AG20443 (cell line): ENCODE data around the gene CAMSAP1.
A peak's percentile ranks its signal among the peaks of the same experiment; 100 is the strongest.

Experiments used
- DNase-seq: peaks from one replicate; pipeline ENCODE4 v3.0.0; 2012; ENCODE audit warnings: low spot score, mixed read lengths

CAMSAP1 gene

GRCh38 chr9:135939351-135940265 lies 32.3 kb upstream of the CAMSAP1 start:
- DNase-seq = no peak

- no peak for DNase-seq
Measured at GRCh38 chr9:135937521-135938489, 30.5 kb upstream of the CAMSAP1 start.

- DNase-seq = no peak
Measured at GRCh38 chr9:135933114-135933513, 25.8 kb upstream of the CAMSAP1 start.

- no peak for DNase-seq
Measured at GRCh38 chr9:135932656-135933055, 25.3 kb upstream of the CAMSAP1 start.

GRCh38 chr9:135931349-135931820 lies 24.0 kb upstream of the CAMSAP1 start:
- no peak for DNase-seq

GRCh38 chr9:135930446-135931345 lies 23.4 kb upstream of the CAMSAP1 start:
- DNase-seq = no peak

- no peak for DNase-seq
Measured at GRCh38 chr9:135929656-135930445, 22.5 kb upstream of the CAMSAP1 start.

- no peak for DNase-seq
Measured at GRCh38 chr9:135928731-135929655, 21.6 kb upstream of the CAMSAP1 start.

GRCh38 chr9:135928074-135928730 lies 20.9 kb upstream of the CAMSAP1 start:
- DNase-seq = no peak

- no peak for DNase-seq
Measured at GRCh38 chr9:135927195-135928013, 20.1 kb upstream of the CAMSAP1 start.

GRCh38 chr9:135926402-135927194 lies 19.3 kb upstream of the CAMSAP1 start:
- DNase-seq = peak; percentile 97

- DNase-seq = no peak
Measured at GRCh38 chr9:135925496-135926133, 18.3 kb upstream of the CAMSAP1 start.

- no peak for DNase-seq
Measured at GRCh38 chr9:135924628-135925338, 17.4 kb upstream of the CAMSAP1 start.

- no peak for DNase-seq
Measured at GRCh38 chr9:135923508-135923907, 16.2 kb upstream of the CAMSAP1 start.

GRCh38 chr9:135921749-135922310 lies 14.5 kb upstream of the CAMSAP1 start:
- DNase-seq = no peak
